HCT116 (cell line): ENCODE data around the gene MAP3K5. TPM values are rescaled to one million over a fixed set of nuclear protein-coding genes. Genes with fewer than 3 reads are reported as not detected.

Experiments used
- ATAC-seq: fragments of 200-7000 bp; cut with Tn5 transposase; 2 replicates; pipeline ENCODE4 v1.9.1; 2020; ENCODE audit warnings: mild to moderate bottlenecking, moderate library complexity
- BruUV-seq: library from RNA; stranded (reverse); fragments of 400-500 nt; replicated peaks from 2 replicates; lab custom pipeline; 2021; lab: Mats Ljungman, UMichigan
- CTCF ChIA-PET: fragments of 300-600 bp; sonication (Branson Sonifier 250); formaldehyde crosslinking; loops from one replicate; lab custom pipeline; 2021; ENCODE audit warnings: antibody characterized with exemption; lab: Charles Lee
- POLR2A ChIA-PET: fragments of 300-600, 350-600 bp; sonication (Branson Sonifier 250); formaldehyde crosslinking; loops from one replicate; lab custom pipeline; 2021; ENCODE audit warnings: antibody characterized with exemption; lab: Charles Lee
- RAD21 ChIA-PET, 2 experiments: fragments of 300-600 bp; sonication (Branson Sonifier 250); formaldehyde crosslinking; loops; one replicate each; lab custom pipeline; 2023; ENCODE audit warnings: low total read pairs in 2 of 2; ENCODE audit not compliant: uncharacterized antibody in 2 of 2, unreplicated experiment in 2 of 2, low non-redundant PET in 1 of 2; lab: Charles Lee
- DNase-seq: peaks from one replicate; pipeline ENCODE4 v3.0.0-alpha.2; 2010; ENCODE audit warnings: low read depth, low spot score
- H2AFZ ChIP-seq: fragments of 200-600 bp; shearing (Covaris generic), sonication (generic); 2 replicates; pipeline ENCODE4 v1.6.1; 2017; ENCODE audit warnings: low read depth, mixed run types, mixed read lengths, antibody characterized with exemption, low read length; ENCODE audit not compliant: poor library complexity, severe bottlenecking
- H3K27ac ChIP-seq: 2 replicates; pipeline ENCODE4 v1.5.1; 2012; ENCODE audit warnings: low read depth, low read length
- H3K27me3 ChIP-seq: fragments of 200-600 bp; sonication (generic); 2 replicates; pipeline ENCODE4 v1.6.1; 2016; ENCODE audit warnings: mixed run types, low read length, mixed read lengths; ENCODE audit not compliant: insufficient read depth
- H3K36me3 ChIP-seq, 2 experiments: fragments of 200-500 bp in 1 of 2; fragments of 200-600 bp in 1 of 2; sonication (Bioruptor generic) in 1 of 2; sonication (generic) in 1 of 2; 2 replicates each; pipeline versions ENCODE4 v1.5.1 to v1.6.1; 2014 to 2016; ENCODE audit warnings: low read length in 2 of 2, inconsistent platforms in 1 of 2, mixed read lengths in 1 of 2, mixed run types in 1 of 2; ENCODE audit not compliant: insufficient read depth in 2 of 2, control insufficient read depth in 1 of 2
- H3K4me1 ChIP-seq, 2 experiments: fragments of 200-600 bp in 1 of 2; sonication (generic) in 1 of 2; 2 replicates each; pipeline versions ENCODE4 v1.5.1 to v1.6.1; 2012 to 2017; ENCODE audit warnings: low read length in 2 of 2, inconsistent platforms in 1 of 2, mild to moderate bottlenecking in 1 of 2, mixed read lengths in 1 of 2, mixed run types in 1 of 2, moderate library complexity in 1 of 2; ENCODE audit not compliant: insufficient read depth in 2 of 2, control insufficient read depth in 1 of 2
- H3K4me2 ChIP-seq: fragments of 200-600 bp; sonication (generic); 2 replicates; pipeline ENCODE4 v1.6.1; 2017; ENCODE audit warnings: mixed run types, low read length, mixed read lengths
- H3K4me3 ChIP-seq, 2 experiments: fragments of 200-600 bp in 1 of 2; sonication (generic) in 1 of 2; replicated peaks in 1 of 2; 2 replicates each; pipeline ENCODE4 v1.5.1; 2011 to 2016; ENCODE audit warnings: low read length in 2 of 2, control low read depth in 1 of 2, low read depth in 1 of 2, mild to moderate bottlenecking in 1 of 2, mixed read lengths in 1 of 2, mixed run types in 1 of 2
- H3K79me2 ChIP-seq: fragments of 200-600 bp; sonication (generic); 2 replicates; pipeline ENCODE4 v1.6.1; 2017; ENCODE audit warnings: mild to moderate bottlenecking, mixed run types, low read length, moderate library complexity, mixed read lengths; ENCODE audit not compliant: insufficient read depth
- H3K9ac ChIP-seq: fragments of 200-600 bp; sonication (generic); 2 replicates; pipeline ENCODE4 v1.6.1; 2016; ENCODE audit warnings: low read length, mixed read lengths
- H3K9me2 ChIP-seq: fragments of 200-600 bp; sonication (generic), shearing (Covaris generic); 2 replicates; pipeline ENCODE4 v1.6.1; 2017; ENCODE audit warnings: mixed run types, mild to moderate bottlenecking, moderate library complexity; ENCODE audit not compliant: insufficient read depth
- H3K9me3 ChIP-seq, 2 experiments: fragments of 200-500 bp in 1 of 2; fragments of 200-600 bp in 1 of 2; sonication (Bioruptor generic) in 1 of 2; sonication (generic) in 1 of 2; 2 replicates each; pipeline ENCODE4 v1.6.1; 2014 to 2017; ENCODE audit warnings: low read length in 2 of 2, mixed read lengths in 2 of 2, inconsistent platforms in 1 of 2, low read depth in 1 of 2, mild to moderate bottlenecking in 1 of 2, mixed run types in 1 of 2, moderate library complexity in 1 of 2; ENCODE audit not compliant: control insufficient read depth in 1 of 2, insufficient read depth in 1 of 2
- H4K20me1 ChIP-seq: fragments of 200-600 bp; sonication (generic), shearing (Covaris generic); 2 replicates; pipeline ENCODE4 v1.6.1; 2017; ENCODE audit warnings: mixed run types, mild to moderate bottlenecking, moderate library complexity; ENCODE audit not compliant: insufficient read depth
- ATF3 ChIP-seq: IDR thresholded peaks from 2 replicates; pipeline ENCODE4 v1.6.1; 2012
- CBX3 ChIP-seq: IDR thresholded peaks from 2 replicates; pipeline ENCODE4 v1.6.1; 2012; ENCODE audit warnings: low read depth
- FOSL1 ChIP-seq: IDR thresholded peaks from 2 replicates; pipeline ENCODE4 v1.6.1; 2012; ENCODE audit warnings: low read depth
- POLR2AphosphoS5 ChIP-seq: IDR thresholded peaks from 2 replicates; pipeline ENCODE4 v1.6.1; 2011; ENCODE audit warnings: mild to moderate bottlenecking, low read depth, low read length, moderate library complexity
- RAD21 ChIP-seq: IDR thresholded peaks from 2 replicates; pipeline ENCODE4 v1.6.1; 2012; ENCODE audit warnings: low read depth, mild to moderate bottlenecking
- REST ChIP-seq: IDR thresholded peaks from 2 replicates; pipeline ENCODE4 v1.6.1; 2012; ENCODE audit warnings: low read depth
- SRF ChIP-seq: IDR thresholded peaks from 2 replicates; pipeline ENCODE4 v1.6.1; 2012; ENCODE audit warnings: low read depth
- TCF7L2 ChIP-seq: IDR thresholded peaks from 2 replicates; pipeline ENCODE4 v1.7.0; 2011; ENCODE audit warnings: borderline replicate concordance, inconsistent platforms; ENCODE audit not compliant: insufficient read depth, insufficient read length; ENCODE audit errors: extremely low read depth
- YY1 ChIP-seq: IDR thresholded peaks from 2 replicates; pipeline ENCODE4 v1.6.1; 2011; ENCODE audit warnings: low read length, low read depth, moderate library complexity, mild to moderate bottlenecking; ENCODE audit not compliant: insufficient replicate concordance; ENCODE audit errors: extremely low read depth
- ZFX ChIP-seq: fragments of 450-650 bp; IDR thresholded peaks from 2 replicates; pipeline ENCODE4 v1.6.1; 2017
- intact Hi-C: fragments of 100-400 bp; cut with micrococcal nuclease; formaldehyde crosslinking; loops from 2 replicates; pipeline ENCODE4 v1.10.0; 2022
- total RNA-seq: library from RNA; stranded (reverse); gene quantifications from one replicate; pipeline ENCODE4 v1.2.1, GENCODE V29; 2021; ENCODE audit not compliant: unreplicated experiment

MAP3K5 gene
- total RNA-seq, 1 experiment from 2014 or later = 11.8 TPM

- TF ChIP-seq ATF3 (no peak), YY1 (no peak), CBX3 (no peak), SRF (no peak), TCF7L2 (no peak), POLR2AphosphoS5 (no peak)
Observed at GRCh38 chr6:136659991-136660499, 132.2 kb downstream of the MAP3K5 start (continued).

DNA sequence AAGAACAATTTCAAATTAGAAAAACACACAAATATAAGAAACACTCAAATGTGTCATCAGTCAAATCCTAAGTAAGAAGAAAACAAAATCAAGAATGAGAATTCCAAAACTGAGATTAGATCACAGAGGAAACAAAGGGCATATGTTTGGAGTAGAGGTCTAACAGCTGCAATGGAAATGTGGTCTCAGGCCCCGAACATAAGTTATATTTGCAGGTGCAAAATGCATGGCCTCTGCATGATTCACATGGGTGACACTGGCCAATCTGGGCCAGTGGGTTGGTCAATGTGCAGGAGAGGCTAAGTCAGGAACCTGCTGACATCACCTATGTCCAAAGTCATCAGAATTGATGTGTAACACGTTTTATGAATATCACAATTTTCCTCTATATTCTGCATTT, 133.6 kb downstream of the MAP3K5 start:
- intact Hi-C loops = no loop called here
- TF ChIP-seq RAD21 = no peak
- TF ChIP-seq FOSL1 = no peak
- TF ChIP-seq REST = no peak
- no peak for TF ChIP-seq ZFX
- POLR2A ChIA-PET = no interaction called here
- Histone ChIP-seq H3K36me3 (no peaks in the 10 kb centered on the region), H3K4me1 (no peaks in the 10 kb centered on the region), H3K4me3 (no peak overlapping the region), H3K4me2 (no peak overlapping the region), H3K9ac (no peak overlapping the region), H3K27me3 (no peaks in the 10 kb centered on the region), H3K27ac (no peak overlapping the region), H3K9me3 (no peaks in the 10 kb centered on the region), H3K9me2 (no peaks in the 10 kb centered on the region), H2AFZ (no peak overlapping the region), H3K79me2 (no peaks in the 10 kb centered on the region), H4K20me1 (no peaks in the 10 kb centered on the region)
- no TSS peak for BruUV-seq
- ATAC-seq = no peak
- CTCF ChIA-PET = interaction anchor here (0.8 kb wide), 1 partner anchor 14 kb away, joined by 3 read pairs; no protein-coding TSS in a partner anchor
- RAD21 ChIA-PET = no interaction called here
- no peak for DNase-seq
